Kidney (tissue), 14 donors: Measurements from ENCODE around the gene PLCB1. TPM values are rescaled to one million over a fixed set of nuclear protein-coding genes. Genes with fewer than 3 reads are reported as not detected.
A peak's percentile ranks its signal among the peaks of the same experiment; 100 is the strongest.

Experiments
- DNase-seq, 5 donors: peaks; one replicate each; pipeline ENCODE4 v3.0.0-alpha.2; 2013 to 2020
- FAIRE-seq: peaks from 2 replicates; lab custom pipeline; 2012; peaks lifted over from hg19 to GRCh38; lab: Jason Lieb, UNC
- H3K27ac ChIP-seq, 2 donors: one replicate each; pipeline ENCODE4 v1.7.0; 2013; ENCODE audit warnings: low read depth in 2 of 2, low read length in 2 of 2, inconsistent platforms in 1 of 2
- H3K27me3 ChIP-seq: one replicate; pipeline ENCODE4 v1.7.1; 2013; ENCODE audit warnings: low read length, inconsistent platforms; ENCODE audit not compliant: control insufficient read depth, insufficient read depth
- H3K36me3 ChIP-seq, 3 donors: one replicate each; pipeline versions ENCODE4 v1.7.0 to v1.7.1; 2013; ENCODE audit warnings: low read length in 3 of 3, control low read depth in 1 of 3, inconsistent platforms in 1 of 3; ENCODE audit not compliant: insufficient read depth in 3 of 3, control insufficient read depth in 2 of 3
- H3K4me1 ChIP-seq, 3 donors: one replicate each; pipeline versions ENCODE4 v1.7.0 to v1.7.1; 2013; ENCODE audit warnings: low read length in 3 of 3, inconsistent platforms in 1 of 3, low read depth in 1 of 3; ENCODE audit not compliant: control insufficient read depth in 2 of 3, insufficient read depth in 2 of 3
- H3K4me3 ChIP-seq, 3 donors: one replicate each; pipeline versions ENCODE4 v1.7.0 to v1.8.1; 2013; ENCODE audit warnings: low read length in 3 of 3, control low read depth in 1 of 3, inconsistent platforms in 1 of 3
- H3K9ac ChIP-seq, 3 donors: one replicate each; pipeline versions ENCODE4 v1.7.0 to v1.7.1; 2013; ENCODE audit warnings: low read length in 3 of 3, control low read depth in 1 of 3, inconsistent platforms in 1 of 3
- H3K9me3 ChIP-seq, 3 donors: one replicate each; pipeline versions ENCODE4 v1.7.0 to v1.7.1; 2013; ENCODE audit warnings: low read length in 3 of 3, control low read depth in 1 of 3, inconsistent platforms in 1 of 3; ENCODE audit not compliant: control insufficient read depth in 2 of 3, insufficient read depth in 1 of 3
- CTCF ChIP-seq: IDR thresholded peaks from 3 replicates; pipeline ENCODE4 v1.5.1; 2012; ENCODE audit warnings: mild to moderate bottlenecking, moderate library complexity, borderline replicate concordance; ENCODE audit not compliant: insufficient read depth; ENCODE audit errors: extremely low read depth
- intact Hi-C: fragments of 100-400 bp; cut with DNase I; formaldehyde crosslinking; loops from one replicate; pipeline ENCODE4 v1.11.1; 2022
- polyA plus RNA-seq: library from polyadenylated mRNA; stranded (reverse); fragments of 350-450 nt; fragmentation: Illumina TruSeq; extraction: RNeasy Lipid Tissue Mini Kit (QIAGEN cat#74804); gene quantifications from one replicate; pipeline ENCODE4 v1.2.3, GENCODE V29; 2014; ENCODE audit warnings: low read depth, low replicate concordance; ENCODE audit not compliant: insufficient read depth
- total RNA-seq: library from RNA; stranded (reverse); fragmentation: NEBNext Ultra II Directional; extraction: Animal tissue kit (Norgen Biotek cat#: 25700); gene quantifications from one replicate; pipeline ENCODE4 v1.2.1, GENCODE V29; 2021
- donor health status: control.
- donor health status: control.
- donor health status: control.
- donor health status: control.
- donor health status: control.
- donor health status: DM: yes; HTN: yes; CAD: no.
- donor health status: Normal renal cell carcinoma (clear cell type).

Gene PLCB1
- total and polyA plus RNA-seq, 2 donors from 2014 or later: 9.4 to 107 TPM

GRCh38 chr20:8562356-8562755 lies 430.3 kb downstream of the PLCB1 start:
- H3K9me3 ChIP-seq: no peaks in the 10 kb centered on the region
- FAIRE-seq (no peak), DNase-seq (no peak)
- no peak overlapping the region for H3K4me3 ChIP-seq
- H3K4me1 ChIP-seq: no peaks in the 10 kb centered on the region
- no peaks in the 10 kb centered on the region for H3K36me3 ChIP-seq
- H3K9ac ChIP-seq: no peak overlapping the region
- no peak overlapping the region for H3K27ac ChIP-seq
- intact Hi-C loops: no loop called here
- no peaks in the 10 kb centered on the region for H3K27me3 ChIP-seq
- no peak for TF ChIP-seq CTCF

GRCh38 chr20:8568075-8568474 lies 436.0 kb downstream of the PLCB1 start:
- Histone ChIP-seq H3K36me3 (no peaks in the 10 kb centered on the region), H3K27ac (no peak overlapping the region), H3K4me3 (no peak overlapping the region), H3K9ac (no peak overlapping the region), H3K4me1 (peaks cover 0 to 5% (median 2%) of the 10 kb centered on the region in 3 donors), H3K27me3 (no peaks in the 10 kb centered on the region), H3K9me3 (no peaks in the 10 kb centered on the region)
- intact Hi-C loops: no loop called here
- no peak for FAIRE-seq
- no peak for DNase-seq
- TF ChIP-seq CTCF: no peak

- no peak overlapping the region for H3K27ac ChIP-seq
- FAIRE-seq (no peak), DNase-seq (peak in 2 of 5 donors; percentile 18 to 51)
- H3K9ac ChIP-seq: no peak overlapping the region
- H3K9me3 ChIP-seq: no peaks in the 10 kb centered on the region
- no peak for TF ChIP-seq CTCF
- no peaks in the 10 kb centered on the region for H3K36me3 ChIP-seq
- H3K27me3 ChIP-seq: no peaks in the 10 kb centered on the region
- H3K4me1 ChIP-seq: peaks cover 0 to 5% (median 2%) of the 10 kb centered on the region in 3 donors
- intact Hi-C loops: no loop called here
- H3K4me3 ChIP-seq: no peak overlapping the region
These were observed 437.7 kb downstream of the PLCB1 start for GRCh38 chr20:8569766-8570165.

- H3K9me3 ChIP-seq: no peaks in the 10 kb centered on the region
- H3K27ac ChIP-seq: no peak overlapping the region
- FAIRE-seq: no peak
- no peaks in the 10 kb centered on the region for H3K36me3 ChIP-seq
- intact Hi-C loops: no loop called here
- TF ChIP-seq CTCF: no peak
- H3K27me3 ChIP-seq: no peaks in the 10 kb centered on the region
- no peak overlapping the region for H3K9ac ChIP-seq
- no peak for DNase-seq
- H3K4me3 ChIP-seq: no peak overlapping the region
- peaks cover 0 to 5% (median 2%) of the 10 kb centered on the region in 3 donors for H3K4me1 ChIP-seq
These were observed 439.5 kb downstream of the PLCB1 start for GRCh38 chr20:8571611-8572010.
